ENCODE data around the gene GLA. TPM values are rescaled to one million over a fixed set of nuclear protein-coding genes. Genes with fewer than 3 reads are reported as not detected.

GLA gene
- total RNA-seq, 3 donors from 2014 or later, result 17.7 to 26.9 (median 21.1) TPM

DNA sequence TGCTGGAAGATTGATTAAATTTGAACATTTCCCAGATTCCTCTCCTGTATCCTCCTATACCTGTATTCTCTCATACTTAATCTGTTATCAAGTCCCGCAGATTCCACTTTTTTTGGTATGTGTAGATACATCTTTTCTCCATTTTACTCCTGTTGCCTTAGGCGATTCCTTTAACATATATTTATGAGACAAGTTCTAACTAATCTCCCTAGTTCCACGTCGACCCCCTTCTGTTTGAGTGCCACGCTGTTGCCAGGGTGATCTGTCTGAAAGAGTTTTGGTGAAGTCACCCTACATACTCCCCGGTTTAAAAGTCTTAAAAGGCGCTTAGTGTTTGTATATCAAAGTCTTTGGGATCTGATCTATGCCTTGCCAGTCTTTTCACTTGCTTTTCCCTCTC is 2.7 kb upstream of the GLA start:
- ATAC-seq (no peak), DNase-seq (no peak)
- intact Hi-C loops (cut with DNase I, micrococcal nuclease), result no loop called here
- Histone ChIP-seq H3K36me3 (ENCODE audit: low read depth) (no peaks in the 10 kb centered on the region), H3K4me3 (no peak overlapping the region), H3K9me3 (no peaks in the 10 kb centered on the region), H3K4me1 (ENCODE audit: low read depth) (no peaks in the 10 kb centered on the region)
- no peak for TF ChIP-seq CTCF (IDR thresholded peaks at IDR 0.05)

- no peak for DNase-seq
- Histone ChIP-seq H3K4me1 (ENCODE audit: low read depth) (no peaks in the 10 kb centered on the region), H3K36me3 (ENCODE audit: low read depth) (no peaks in the 10 kb centered on the region), H3K9me3 (no peaks in the 10 kb centered on the region), H3K4me3 (no peak overlapping the region)
- no peak for TF ChIP-seq CTCF (IDR thresholded peaks at IDR 0.05)
- ATAC-seq, result peak; percentile 49
- intact Hi-C loops (cut with DNase I, micrococcal nuclease), result no loop called here
These were observed 1.3 kb upstream of the GLA start for GRCh38 chrX:101409043-101409442.

GRCh38 chrX:101408532-101408841 is 762 bp upstream of the GLA start:
- no peak for TF ChIP-seq CTCF (IDR thresholded peaks at IDR 0.05)
- ATAC-seq, result peak; percentile 11
- Histone ChIP-seq H3K9me3 (no peaks in the 10 kb centered on the region), H3K36me3 (ENCODE audit: low read depth) (no peaks in the 10 kb centered on the region), H3K4me1 (ENCODE audit: low read depth) (no peaks in the 10 kb centered on the region), H3K4me3 (peak overlapping the region; percentile 32)
- DNase-seq, result no peak
- intact Hi-C loops (cut with DNase I, micrococcal nuclease), result no loop called here

GRCh38 chrX:101407167-101407747 is 468 bp downstream of the GLA start:
- H3K4me3 ChIP-seq, result peak overlapping the region; percentile 32
- intact Hi-C loops (cut with DNase I, micrococcal nuclease), result no loop called here
- no peak for TF ChIP-seq CTCF (IDR thresholded peaks at IDR 0.05)
- ATAC-seq (peak; percentile 7), DNase-seq (peak in 1 of 3 donors; percentile 33)
- H3K9me3 ChIP-seq, result no peaks in the 10 kb centered on the region
- no peaks in the 10 kb centered on the region for H3K4me1 ChIP-seq (ENCODE audit: low read depth)
- no peaks in the 10 kb centered on the region for H3K36me3 ChIP-seq (ENCODE audit: low read depth)

GRCh38 chrX:101399825-101400224 is 7.9 kb downstream of the GLA start:
- ATAC-seq, result no peak
- Histone ChIP-seq H3K4me1 (ENCODE audit: low read depth) (no peaks in the 10 kb centered on the region), H3K4me3 (no peak overlapping the region), H3K9me3 (no peaks in the 10 kb centered on the region), H3K36me3 (ENCODE audit: low read depth) (no peaks in the 10 kb centered on the region)
- no peak for DNase-seq
- intact Hi-C loops (cut with DNase I, micrococcal nuclease), result no loop called here
- TF ChIP-seq CTCF (IDR thresholded peaks at IDR 0.05), result no peak

DNA sequence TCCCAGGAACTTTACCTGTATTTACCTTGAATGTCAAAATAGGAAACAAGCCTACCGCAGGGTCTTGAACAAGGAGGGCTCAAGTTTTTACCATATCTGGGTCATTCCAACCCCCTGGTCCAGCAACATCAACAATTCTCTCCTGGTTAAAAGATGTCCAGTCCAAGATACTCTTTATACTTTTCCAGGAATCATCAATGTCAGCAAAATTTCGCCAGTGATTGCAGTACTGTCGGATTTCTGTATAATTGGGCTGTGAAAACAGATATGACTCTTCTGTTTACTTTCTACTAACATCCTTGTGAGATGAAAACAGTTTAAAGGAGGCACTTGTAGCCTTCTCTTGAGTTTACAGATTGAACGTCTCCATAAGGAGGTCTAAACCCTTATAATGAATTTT is 9.0 kb downstream of the GLA start:
- no peaks in the 10 kb centered on the region for H3K4me1 ChIP-seq (ENCODE audit: low read depth)
- H3K4me3 ChIP-seq, result no peak overlapping the region
- intact Hi-C loops (cut with DNase I, micrococcal nuclease), result no loop called here
- no peaks in the 10 kb centered on the region for H3K36me3 ChIP-seq (ENCODE audit: low read depth)
- no peak for TF ChIP-seq CTCF (IDR thresholded peaks at IDR 0.05)
- no peak for DNase-seq
- no peaks in the 10 kb centered on the region for H3K9me3 ChIP-seq
- ATAC-seq, result no peak

Data from mucosa of descending colon (tissue), 3 donors.